ENCODE data around the gene ELFN2. TPM values are rescaled to one million over a fixed set of nuclear protein-coding genes. Genes with fewer than 3 reads are reported as not detected.

The ELFN2 gene
- polyA plus RNA-seq, 2 of the 4 experiments (the other 2 are of a cell fraction): 0.94 to 8.1 TPM

DNA sequence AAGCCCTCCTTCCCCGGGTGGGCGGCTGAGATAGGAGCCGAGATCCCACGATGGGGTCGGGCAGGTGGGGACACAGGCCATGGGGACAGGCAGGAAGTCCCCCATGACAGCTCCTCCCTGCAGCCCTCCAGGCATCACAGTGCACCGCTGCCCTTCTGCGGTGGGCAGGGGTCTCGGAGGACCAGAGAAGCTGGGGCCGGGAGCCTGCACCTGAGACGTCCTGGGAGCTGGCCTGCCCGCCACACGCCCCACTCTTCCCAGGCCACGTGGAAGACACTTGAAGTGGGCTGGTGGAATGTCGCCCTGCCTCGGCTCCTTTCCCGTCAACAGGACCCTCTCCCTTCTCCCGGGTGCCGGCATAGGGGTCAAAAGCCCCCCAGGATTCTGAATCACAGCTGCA is 55.4 kb downstream of the ELFN2 start:
- CTCF ChIA-PET: interaction anchor here (1.3 kb wide), 1 partner anchor 111 kb away, joined by 4 read pairs; no protein-coding TSS in a partner anchor

DNA sequence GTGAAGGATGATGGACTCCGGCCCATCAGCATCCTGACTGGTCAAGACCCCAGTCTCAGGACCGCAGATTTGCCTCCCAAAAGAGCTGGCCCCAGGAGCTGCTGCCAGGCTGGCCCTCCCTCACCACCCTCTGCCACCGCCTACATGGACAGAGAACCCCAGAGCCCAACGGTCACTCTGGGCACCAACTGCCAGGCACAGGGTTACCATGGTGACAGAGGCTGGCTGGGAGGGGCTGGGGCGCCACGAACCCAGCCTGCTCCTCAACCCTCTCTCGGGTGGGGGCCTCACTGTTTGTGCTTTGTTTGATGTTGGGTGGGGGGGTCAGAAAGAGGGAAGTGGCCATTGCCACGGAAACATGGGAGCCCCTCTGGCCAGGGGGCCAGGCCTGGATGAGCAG is 55.8 kb downstream of the ELFN2 start:
- 100% methylated on average over 1 of the region's 8 CpGs for WGBS (ENCODE audit: missing lambda C conversion rate)
- DNase-seq (ENCODE audit: low read depth in 1 of 2, low spot score in 1 of 2) (no peak), FAIRE-seq (no peak), ATAC-seq (no peak)
- Histone ChIP-seq H3K4me2 (no peak overlapping the region), H3K4me1 (peaks cover 2% of the 10 kb centered on the region; the same call in 2 of the 3 replicates), H3K27ac (no peak overlapping the region), H3K9me3 (no peaks in the 10 kb centered on the region), H3K4me3 (no peak overlapping the region)
- ChIA-PET CTCF (interaction anchor here (0.9 to 1.3 kb wide), 2 partner anchors 111 to 117 kb away, joined by 3 to 4 read pairs; no protein-coding TSS in a partner anchor), POLR2A (no interaction called here)
- TF ChIP-seq RAD21 (conservative IDR thresholded peaks at IDR 0.05 in 1 of 2, IDR thresholded peaks at IDR 0.05 in 1 of 2): no peak
- TF ChIP-seq, protein P1, sequence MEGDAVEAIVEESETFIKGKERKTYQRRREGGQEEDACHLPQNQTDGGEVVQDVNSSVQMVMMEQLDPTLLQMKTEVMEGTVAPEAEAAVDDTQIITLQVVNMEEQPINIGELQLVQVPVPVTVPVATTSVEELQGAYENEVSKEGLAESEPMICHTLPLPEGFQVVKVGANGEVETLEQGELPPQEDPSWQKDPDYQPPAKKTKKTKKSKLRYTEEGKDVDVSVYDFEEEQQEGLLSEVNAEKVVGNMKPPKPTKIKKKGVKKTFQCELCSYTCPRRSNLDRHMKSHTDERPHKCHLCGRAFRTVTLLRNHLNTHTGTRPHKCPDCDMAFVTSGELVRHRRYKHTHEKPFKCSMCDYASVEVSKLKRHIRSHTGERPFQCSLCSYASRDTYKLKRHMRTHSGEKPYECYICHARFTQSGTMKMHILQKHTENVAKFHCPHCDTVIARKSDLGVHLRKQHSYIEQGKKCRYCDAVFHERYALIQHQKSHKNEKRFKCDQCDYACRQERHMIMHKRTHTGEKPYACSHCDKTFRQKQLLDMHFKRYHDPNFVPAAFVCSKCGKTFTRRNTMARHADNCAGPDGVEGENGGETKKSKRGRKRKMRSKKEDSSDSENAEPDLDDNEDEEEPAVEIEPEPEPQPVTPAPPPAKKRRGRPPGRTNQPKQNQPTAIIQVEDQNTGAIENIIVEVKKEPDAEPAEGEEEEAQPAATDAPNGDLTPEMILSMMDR (IDR thresholded peaks at IDR 0.05): no peak
- TF ChIP-seq ZNF302 (CRISPR knock-in tag; IDR thresholded peaks at IDR 0.05): no peak
- TF ChIP-seq, protein P2, sequence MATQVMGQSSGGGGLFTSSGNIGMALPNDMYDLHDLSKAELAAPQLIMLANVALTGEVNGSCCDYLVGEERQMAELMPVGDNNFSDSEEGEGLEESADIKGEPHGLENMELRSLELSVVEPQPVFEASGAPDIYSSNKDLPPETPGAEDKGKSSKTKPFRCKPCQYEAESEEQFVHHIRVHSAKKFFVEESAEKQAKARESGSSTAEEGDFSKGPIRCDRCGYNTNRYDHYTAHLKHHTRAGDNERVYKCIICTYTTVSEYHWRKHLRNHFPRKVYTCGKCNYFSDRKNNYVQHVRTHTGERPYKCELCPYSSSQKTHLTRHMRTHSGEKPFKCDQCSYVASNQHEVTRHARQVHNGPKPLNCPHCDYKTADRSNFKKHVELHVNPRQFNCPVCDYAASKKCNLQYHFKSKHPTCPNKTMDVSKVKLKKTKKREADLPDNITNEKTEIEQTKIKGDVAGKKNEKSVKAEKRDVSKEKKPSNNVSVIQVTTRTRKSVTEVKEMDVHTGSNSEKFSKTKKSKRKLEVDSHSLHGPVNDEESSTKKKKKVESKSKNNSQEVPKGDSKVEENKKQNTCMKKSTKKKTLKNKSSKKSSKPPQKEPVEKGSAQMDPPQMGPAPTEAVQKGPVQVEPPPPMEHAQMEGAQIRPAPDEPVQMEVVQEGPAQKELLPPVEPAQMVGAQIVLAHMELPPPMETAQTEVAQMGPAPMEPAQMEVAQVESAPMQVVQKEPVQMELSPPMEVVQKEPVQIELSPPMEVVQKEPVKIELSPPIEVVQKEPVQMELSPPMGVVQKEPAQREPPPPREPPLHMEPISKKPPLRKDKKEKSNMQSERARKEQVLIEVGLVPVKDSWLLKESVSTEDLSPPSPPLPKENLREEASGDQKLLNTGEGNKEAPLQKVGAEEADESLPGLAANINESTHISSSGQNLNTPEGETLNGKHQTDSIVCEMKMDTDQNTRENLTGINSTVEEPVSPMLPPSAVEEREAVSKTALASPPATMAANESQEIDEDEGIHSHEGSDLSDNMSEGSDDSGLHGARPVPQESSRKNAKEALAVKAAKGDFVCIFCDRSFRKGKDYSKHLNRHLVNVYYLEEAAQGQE (IDR thresholded peaks at IDR 0.05): no peak

More for the DNA sequence above, 55.4 kb downstream of the ELFN2 start:
- 100% methylated on average over 1 of the region's 18 CpGs for WGBS (ENCODE audit: missing lambda C conversion rate)
- POLR2A ChIA-PET: no interaction called here
- FAIRE-seq (no peak), DNase-seq (ENCODE audit: low read depth in 1 of 2, low spot score in 1 of 2) (no peak), ATAC-seq (no peak)
- Histone ChIP-seq H3K4me1 (peaks cover 6% of the 10 kb centered on the region; the same call in 2 of the 3 replicates), H3K4me3 (no peak overlapping the region), H3K4me2 (no peak overlapping the region), H3K9me3 (no peaks in the 10 kb centered on the region), H3K27ac (no peak overlapping the region)
- no peak for TF ChIP-seq FOXS1 (CRISPR knock-in tag; IDR thresholded peaks at IDR 0.05)

DNA sequence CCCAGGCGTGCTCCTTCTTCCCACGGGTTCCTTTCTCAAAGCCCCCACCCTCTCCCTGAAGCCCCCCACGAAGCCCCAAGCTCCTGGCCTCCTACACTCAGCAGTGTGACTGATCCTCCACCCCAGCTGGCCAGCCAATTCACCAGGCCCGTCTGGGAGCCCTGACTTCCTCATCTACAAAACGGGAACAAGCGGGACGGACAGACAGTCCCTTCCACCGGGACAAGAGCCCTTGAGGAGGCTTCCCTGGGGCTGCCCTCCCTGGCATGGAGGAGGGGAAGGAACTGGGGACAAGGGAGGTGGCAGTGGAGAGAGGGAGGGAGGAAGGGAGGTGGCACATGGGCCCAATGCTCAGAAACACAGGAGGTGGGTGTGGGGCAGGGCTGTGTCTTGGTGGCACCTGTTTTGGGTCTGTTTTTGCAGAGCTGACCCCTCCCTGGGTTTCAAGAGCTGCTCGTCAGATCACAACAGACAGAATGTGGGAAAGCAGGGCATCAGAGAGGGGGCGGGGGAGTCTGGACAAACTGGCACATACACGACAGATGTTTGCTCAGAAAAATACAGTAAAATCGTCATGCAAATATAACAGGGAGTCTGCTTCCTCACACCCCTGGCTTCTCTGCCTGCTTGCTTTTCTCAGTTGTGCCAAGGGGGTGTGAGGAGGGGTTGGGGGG is 56.8 kb downstream of the ELFN2 start:
- Histone ChIP-seq H3K9me3 (no peaks in the 10 kb centered on the region), H3K4me2 (no peak overlapping the region), H3K27ac (no peak overlapping the region), H3K4me1 (no peaks in the 10 kb centered on the region), H3K4me3 (no peak overlapping the region)
- no peak for DNase-seq (ENCODE audit: low read depth in 1 of 2, low spot score in 1 of 2)
- no peak for FAIRE-seq
- CTCF ChIA-PET: interaction anchor here (0.8 to 1.3 kb wide), 3 partner anchors 88 to 116 kb away, joined by 3 to 4 read pairs (median 3); no protein-coding TSS in a partner anchor
- POLR2A ChIA-PET: no interaction called here
- TF ChIP-seq KDM5A (IDR thresholded peaks at IDR 0.05) (no peak), RNF2 (IDR thresholded peaks at IDR 0.05; ENCODE audit: borderline replicate concordance, low read depth) (no peak), ZNF302 (CRISPR knock-in tag; IDR thresholded peaks at IDR 0.05) (no peak), ESRRA (IDR thresholded peaks at IDR 0.05; ENCODE audit: borderline replicate concordance, low read length) (no peak)
- no peak for ATAC-seq
- WGBS (ENCODE audit: missing lambda C conversion rate): 63% methylated on average over 10 of the region's 12 CpGs

DNA sequence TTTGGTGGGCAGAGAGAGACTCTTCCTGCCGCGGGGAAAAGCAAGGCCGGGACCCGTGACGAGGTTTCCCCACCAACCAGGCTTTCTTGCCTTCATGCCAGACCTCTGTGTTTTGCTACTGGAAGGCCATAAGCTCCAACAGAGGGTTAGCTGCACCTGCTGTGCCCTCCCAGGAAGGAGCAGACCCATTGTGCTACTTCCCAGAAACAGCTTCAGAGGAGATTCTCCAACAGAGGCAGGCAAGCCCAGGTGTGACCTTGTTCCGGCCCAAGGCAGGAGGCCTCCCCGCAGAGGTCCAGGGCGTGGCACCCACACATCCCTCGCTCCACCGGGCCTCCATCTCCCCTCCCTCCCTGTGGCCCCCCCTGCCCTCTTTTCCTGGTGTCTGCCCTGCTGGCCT is 57.8 kb downstream of the ELFN2 start:
- FAIRE-seq: no peak
- no peak overlapping the region for H3K4me2 ChIP-seq
- no peak for DNase-seq (ENCODE audit: low read depth in 1 of 2, low spot score in 1 of 2)
- POLR2A ChIA-PET: no interaction called here
- CTCF ChIA-PET: interaction anchor here (0.6 to 0.9 kb wide), 2 partner anchors 60 to 746 kb away, joined by 3 read pairs; no protein-coding TSS in a partner anchor
- 90% methylated on average over 2 of the region's 10 CpGs for whole genome bisulfite sequencing (ENCODE audit: missing lambda C conversion rate)
- no peaks in the 10 kb centered on the region for H3K9me3 ChIP-seq
- ATAC-seq: no peak
- H3K4me1 ChIP-seq: no peaks in the 10 kb centered on the region
- no peak overlapping the region for H3K27ac ChIP-seq
- no peak overlapping the region for H3K4me3 ChIP-seq
- TF ChIP-seq, protein P3, sequence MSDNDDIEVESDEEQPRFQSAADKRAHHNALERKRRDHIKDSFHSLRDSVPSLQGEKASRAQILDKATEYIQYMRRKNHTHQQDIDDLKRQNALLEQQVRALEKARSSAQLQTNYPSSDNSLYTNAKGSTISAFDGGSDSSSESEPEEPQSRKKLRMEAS (IDR thresholded peaks at IDR 0.05): no peak
- TF ChIP-seq FOSL2 (IDR thresholded peaks at IDR 0.05) (no peak), FOSL2 (CRISPR knock-in tag; IDR thresholded peaks at IDR 0.05) (no peak), ZC3H11A (IDR thresholded peaks at IDR 0.05) (no peak), JUNB (IDR thresholded peaks at IDR 0.05) (no peak), PHF8 (IDR thresholded peaks at IDR 0.05; ENCODE audit: borderline replicate concordance, low read depth) (no peak), HEYL (CRISPR knock-in tag; IDR thresholded peaks at IDR 0.05) (no peak), RAD21 (conservative IDR thresholded peaks at IDR 0.05 in 1 of 2, IDR thresholded peaks at IDR 0.05 in 1 of 2) (no peak), RCOR1 (IDR thresholded peaks at IDR 0.05; ENCODE audit: low read depth, low read length) (no peak)
- TF ChIP-seq, protein P4, sequence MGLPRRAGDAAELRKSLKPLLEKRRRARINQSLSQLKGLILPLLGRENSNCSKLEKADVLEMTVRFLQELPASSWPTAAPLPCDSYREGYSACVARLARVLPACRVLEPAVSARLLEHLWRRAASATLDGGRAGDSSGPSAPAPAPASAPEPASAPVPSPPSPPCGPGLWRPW (IDR thresholded peaks at IDR 0.05): no peak

Data from A549 (cell line).